DMS114 treated with DMSO at 0.1 percent for 48 hours (cell line): ENCODE data around the gene ATXN7L1.
"Not testable (repeated sequence)": the region's sequence is repeated elsewhere in the genome, so short reads cannot be mapped to it uniquely, and the experiment has no call there.

Experiments used
- DNase-seq: peaks from one replicate; lab custom pipeline; 2025; ENCODE audit not compliant: unreplicated experiment; lab: John Stamatoyannopoulos, UW

Gene ATXN7L1

DNA sequence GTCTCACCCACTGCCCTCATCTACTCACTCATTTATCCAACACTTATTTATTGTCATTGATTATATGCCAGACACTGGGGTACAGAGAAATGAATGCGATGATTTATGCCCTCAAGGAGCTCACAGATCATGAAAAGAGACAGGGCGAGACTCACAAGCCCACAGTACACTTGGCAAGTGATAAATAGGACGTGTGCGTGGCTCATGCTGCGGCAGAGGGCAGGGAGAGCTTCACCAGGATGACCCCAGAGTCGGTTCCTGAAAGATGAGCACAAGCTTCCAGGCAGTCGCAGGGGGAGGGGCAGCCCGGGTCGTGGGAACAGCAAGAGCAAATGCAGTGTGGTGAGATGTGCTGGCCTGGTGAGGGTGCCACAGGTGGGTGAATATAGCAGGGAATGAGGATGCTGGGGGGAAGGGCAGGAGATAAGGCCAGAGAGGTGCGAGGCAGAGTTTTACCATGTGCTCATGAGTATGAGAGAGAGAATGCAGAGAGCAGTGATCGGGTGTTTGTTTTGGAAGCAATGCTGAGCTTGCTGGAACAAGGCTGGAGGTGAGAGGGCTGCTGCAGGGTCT is 70.9 kb downstream of the ATXN7L1 start:
- no peak for DNase-seq

DNA sequence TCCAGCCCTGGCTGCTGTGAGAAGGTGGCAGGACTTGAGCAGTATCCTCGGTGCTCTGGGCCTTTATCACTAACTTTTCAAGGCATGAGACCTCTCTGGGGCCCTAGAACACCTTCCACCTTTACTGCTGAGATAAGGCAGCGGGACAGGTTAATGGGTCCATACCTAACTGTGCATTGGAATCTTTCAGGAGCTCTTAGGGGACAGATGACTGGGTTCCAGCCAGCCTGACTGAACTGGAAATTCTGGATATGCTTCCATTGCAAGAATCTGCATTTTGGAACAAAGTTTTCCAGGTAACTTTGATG is 73.0 kb downstream of the ATXN7L1 start:
- no peak for DNase-seq

DNA sequence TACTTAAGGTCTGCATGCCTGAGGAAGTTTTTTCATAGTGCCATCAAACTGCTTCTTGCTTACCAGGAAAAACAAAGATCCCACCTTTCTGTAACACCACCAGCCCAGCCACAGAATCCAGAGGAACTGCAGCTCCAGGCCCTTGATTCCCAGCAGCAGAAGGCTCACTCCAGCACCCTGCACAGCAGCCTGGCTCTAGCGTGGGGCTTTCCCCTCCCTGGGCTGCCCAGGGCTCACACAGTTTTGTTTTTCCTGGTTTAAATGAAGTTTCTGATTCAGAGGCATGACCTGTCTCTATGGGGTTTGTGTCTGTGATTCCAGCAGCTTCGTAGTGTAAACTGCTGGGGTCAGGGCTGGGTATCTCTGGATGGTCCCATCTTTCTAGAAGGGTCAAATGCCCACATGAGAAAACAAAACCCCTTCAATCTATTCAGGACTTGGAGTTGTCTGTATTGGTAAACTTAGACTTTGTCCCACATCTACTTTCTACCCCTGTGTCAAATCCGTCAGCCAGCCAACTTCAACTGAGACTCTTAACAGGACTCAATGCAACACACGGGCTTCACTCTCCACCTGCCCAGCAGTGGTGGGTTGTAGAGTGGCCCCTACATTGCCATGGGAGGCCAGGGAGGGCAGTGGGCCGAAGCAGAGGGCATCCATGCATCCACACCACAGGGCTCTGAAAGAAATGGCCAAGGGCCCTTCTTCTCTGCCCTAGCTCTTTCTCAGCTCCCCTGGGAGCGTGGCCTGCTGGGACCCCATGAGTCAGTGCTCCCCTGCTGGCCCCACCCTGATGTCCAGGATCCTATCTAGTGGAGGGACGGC is 73.6 kb downstream of the ATXN7L1 start:
- no peak for DNase-seq

DNA sequence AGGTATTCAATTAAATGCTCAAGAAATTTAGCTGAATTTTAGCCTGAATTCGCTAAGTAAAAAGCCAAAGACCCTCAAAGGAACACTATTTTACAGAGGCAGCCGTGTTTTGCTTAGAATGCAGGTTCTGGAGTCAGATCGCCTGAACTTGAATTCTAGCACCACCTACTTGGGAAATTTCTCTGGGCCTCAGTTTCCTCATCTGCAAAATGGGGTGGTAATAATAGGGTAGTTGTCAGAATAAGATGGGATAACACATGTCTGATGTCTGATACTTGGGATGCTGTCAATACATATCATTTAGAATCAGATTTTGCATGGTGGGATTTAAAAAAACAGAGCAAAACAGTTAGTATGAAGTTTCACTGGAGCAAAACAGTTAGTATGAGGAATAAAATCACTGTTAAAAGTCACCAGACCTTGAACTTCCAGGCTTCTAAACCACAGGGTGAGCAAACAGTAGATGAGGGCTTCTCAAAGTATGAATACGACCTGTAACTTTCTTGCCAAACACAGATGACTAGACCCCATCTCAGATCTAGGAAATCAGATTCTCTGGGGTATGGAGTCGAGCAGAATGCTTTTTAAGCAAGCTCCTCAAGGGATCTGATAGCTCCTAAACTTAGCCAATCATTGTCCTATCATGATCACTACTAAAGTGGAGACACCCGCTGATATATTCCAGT is 75.4 kb downstream of the ATXN7L1 start:
- DNase-seq, result no peak

DNA sequence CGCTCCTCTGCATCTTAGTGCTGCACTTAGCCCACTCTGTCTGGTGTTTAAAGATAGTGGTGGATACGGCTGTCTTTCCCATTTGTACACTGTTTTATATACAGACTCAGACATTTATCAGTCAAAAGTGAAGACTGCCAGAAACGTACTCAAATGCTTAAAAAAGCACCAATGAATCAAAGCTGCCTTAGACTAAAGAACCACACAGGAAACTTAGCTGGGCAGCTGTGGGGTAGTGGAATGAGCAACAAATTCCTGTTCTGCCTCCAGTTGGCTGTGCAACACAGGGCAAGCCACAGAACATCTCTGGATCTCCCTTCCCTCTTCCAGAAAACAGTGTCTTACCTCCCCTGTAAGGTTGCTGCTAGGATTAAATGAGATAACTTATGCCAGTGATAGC is 76.0 kb downstream of the ATXN7L1 start:
- DNase-seq, result no peak

DNA sequence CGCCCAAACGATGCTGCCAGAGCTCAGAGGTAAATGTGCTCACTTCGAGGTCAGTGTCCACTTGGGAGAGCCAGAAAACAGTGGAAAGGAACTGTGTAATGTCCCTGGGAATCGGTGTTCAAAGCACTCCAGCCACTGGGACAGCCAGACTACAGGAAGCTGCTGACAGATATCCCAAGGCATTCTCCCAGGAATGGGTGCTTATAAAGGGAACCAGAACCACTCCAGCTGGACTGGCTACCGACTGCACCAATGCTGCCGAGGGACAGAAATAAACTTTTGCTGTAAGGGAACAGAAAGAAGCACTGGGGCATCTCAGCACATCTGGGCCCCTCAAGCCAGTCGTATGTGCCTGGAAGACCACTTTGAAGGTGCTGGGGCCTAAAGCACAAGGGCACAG is 76.7 kb downstream of the ATXN7L1 start:
- DNase-seq, result no peak

DNA sequence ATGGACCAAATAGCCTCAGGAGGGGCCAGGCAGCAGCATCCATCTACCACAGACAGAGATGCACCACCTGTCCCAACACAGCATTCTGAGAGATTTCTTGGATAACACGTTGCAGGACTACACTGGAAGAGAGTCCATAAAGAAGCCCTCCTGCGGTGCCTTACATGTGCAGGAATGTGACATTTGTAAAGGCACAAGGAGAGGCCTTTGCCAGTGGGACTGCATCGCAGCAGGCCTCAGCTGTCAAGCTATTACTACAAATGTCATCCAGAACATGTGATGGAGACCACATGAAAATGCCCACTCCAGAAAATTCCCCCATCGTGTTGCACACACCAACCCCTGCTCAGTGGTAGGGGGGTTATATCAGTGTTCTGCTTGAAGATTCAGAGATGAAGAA is 77.4 kb downstream of the ATXN7L1 start:
- no peak for DNase-seq

DNA sequence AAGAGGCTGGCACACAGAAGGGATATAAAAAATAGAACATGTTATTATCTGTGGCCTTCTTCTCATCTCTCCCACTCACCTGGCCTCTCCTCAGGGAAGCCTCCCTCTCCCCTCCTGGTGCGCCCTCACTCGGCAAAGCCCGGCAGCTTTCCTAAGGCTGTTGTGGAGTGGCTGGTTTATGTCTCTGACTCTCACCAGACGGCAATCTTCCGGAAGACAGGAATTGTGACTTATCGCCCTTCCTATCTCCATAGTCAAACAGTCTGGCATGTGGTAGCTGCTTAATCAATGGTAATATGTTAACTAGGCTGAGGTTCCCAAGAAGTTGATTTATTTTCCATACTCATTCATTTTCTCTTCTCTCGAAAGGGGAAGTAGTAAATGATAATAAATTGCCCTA is 78.7 kb downstream of the ATXN7L1 start:
- no peak for DNase-seq

DNA sequence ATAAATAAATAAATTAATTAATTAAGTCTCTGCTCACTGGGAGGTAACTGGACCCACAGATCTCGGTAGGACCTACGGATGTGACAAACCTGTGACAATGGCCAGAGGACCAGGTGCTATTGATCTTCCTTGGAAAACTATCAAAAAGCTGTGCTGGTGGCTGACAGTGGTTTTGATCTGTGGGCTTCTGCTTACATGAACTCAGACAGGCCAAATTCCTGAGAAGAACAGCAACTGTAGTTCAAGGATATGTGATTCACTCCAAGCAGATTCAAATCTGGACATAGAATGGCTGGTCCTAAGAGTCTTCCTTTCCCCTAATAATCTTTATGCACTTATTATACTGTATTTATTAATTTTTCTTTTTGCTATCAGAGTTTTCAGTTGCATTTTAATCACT is 80.0 kb downstream of the ATXN7L1 start:
- DNase-seq, result no peak

DNA sequence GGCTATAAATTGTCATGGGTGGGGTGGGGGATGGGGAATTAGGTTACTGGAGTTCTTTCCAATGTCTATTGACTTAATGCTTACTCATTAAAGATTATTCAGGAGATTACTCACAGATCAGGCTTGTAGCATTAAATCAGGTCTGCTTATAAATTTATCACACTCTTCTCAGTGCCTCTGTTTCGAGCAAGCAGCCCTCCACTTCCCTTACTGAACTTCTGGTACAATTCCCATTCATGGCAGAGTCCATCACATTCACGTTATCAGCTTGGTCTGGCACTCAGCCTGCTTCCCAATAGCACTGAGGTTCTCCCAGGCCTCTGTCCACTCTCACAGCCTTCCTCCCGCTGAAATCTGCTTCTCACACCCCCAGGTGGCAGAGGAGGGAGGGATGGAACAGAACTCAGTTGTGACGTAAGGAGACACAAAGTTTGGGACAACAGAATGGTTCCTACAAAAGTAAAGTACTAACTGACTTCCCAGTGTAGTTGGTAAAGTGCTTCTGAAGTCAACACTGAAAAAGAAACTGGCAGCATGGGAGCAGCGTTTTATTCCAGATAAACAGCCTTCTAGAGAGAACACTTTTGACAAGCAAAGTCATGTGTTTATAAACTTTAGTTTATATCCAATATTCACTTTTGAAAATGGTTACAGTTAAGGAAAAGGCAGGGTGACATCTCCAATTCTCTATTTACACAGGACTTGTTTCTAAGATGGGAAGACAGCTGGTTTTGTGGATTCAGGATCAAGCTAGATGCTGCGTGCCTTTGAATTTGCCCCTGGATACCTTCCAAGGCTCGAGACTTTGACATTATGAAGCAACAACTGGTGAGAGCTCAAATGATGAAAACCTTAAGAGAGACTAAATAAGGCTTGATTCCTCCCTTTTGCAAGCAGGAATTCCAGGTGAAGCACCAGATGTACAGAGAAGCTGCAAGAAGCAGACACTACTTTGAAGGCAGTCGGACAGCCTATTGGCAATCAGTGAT is 81.4 kb downstream of the ATXN7L1 start:
- no peak for DNase-seq

DNA sequence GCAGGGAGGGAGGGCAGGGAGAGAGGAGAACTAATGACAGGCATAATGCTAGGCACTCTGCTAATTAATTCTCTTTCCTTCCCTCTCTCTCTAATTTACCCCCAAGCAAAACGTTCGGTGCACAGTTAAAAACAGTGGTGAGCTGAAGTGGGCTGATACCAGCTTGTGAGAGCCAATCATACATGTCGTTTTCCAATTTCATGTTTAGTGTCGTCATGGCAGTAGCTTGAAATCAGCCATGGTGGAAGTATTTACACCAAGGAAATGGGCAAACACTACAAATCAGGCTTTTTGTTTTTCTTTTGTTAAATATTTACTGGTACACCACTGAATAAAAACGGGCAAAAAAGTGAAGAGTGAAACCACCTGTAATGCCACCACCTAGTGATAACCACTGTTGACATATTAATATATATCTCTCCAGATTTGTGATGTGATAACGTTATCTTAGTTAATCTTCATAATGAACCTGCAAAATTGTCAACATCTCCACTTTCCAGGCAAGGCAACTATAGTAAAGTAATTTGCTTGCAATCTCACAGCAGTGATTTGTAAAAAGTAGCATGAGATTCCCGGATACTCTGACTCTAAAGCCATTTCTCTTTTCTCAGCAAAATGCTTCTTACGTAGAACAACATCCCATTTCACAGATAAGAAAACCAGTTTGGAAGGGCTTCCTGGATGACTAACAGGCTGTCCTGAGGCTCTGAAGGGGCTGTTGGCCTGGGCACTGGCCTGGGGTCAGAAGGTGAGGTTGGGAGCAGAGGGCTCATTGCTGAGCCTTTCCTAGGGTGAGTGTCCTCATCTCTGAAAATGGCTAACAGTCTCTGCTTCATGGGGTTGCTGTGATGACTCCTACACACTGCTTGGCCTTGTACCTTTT is 83.7 kb downstream of the ATXN7L1 start:
- no peak for DNase-seq

DNA sequence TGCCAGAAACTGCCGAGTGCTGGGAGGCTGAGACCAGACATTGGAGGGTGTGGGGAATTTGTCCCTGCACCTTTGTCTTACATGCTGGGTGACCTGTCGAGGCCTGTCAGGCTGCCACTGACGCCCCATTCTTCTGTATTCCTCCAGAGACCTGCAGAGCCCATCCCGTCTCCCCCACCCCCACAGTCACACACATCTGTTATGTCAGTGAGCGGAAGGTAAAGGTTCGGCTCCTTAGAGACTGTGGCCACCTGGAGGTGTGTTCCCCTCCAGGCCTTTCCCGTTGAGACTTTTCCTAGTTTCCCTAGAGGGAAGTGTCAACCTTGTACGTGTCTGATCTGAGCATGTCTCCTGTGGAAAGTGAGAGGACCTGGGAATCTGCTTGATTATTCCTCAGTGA is 84.5 kb downstream of the ATXN7L1 start:
- no peak for DNase-seq

DNA sequence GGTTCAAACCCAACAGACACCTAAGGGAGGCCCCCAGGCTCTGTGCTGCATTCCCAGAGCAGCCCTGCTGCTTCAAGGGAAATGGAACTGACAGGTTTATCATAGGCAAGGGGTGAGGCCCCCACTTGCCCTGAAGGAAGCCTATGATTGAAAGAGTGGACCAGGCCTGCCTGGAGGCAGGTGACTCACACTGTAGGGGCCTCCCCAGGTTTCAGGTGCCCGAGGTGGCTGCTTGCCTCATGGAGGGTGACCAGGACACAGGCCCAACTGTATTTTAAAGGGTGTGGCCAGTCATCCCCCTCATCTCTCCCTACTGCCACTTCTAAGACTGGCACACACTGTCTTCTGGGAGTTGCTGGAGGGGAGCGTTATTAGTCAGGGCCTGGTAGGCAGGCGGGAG is 85.4 kb downstream of the ATXN7L1 start:
- DNase-seq, result no peak

DNA sequence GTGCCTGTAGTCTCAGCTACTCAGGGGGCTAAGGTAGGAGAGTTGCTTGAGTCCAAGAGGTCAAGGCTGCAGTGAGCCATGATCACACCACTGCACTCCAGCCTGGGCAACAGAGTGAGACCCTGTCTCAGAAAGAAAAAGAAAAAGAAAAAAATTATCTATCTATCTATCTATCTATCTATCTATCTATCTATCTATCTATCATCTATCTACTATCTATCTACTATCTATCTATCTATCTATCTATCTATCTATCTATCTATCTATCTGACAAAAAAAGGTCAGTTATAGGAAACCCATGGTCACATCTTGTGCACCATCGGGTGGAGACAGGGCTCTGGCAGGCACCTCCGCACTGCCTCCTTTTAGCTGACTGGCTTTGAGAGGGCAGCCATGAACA is 85.9 kb downstream of the ATXN7L1 start:
- DNase-seq, result not testable (repeated sequence)

DNA sequence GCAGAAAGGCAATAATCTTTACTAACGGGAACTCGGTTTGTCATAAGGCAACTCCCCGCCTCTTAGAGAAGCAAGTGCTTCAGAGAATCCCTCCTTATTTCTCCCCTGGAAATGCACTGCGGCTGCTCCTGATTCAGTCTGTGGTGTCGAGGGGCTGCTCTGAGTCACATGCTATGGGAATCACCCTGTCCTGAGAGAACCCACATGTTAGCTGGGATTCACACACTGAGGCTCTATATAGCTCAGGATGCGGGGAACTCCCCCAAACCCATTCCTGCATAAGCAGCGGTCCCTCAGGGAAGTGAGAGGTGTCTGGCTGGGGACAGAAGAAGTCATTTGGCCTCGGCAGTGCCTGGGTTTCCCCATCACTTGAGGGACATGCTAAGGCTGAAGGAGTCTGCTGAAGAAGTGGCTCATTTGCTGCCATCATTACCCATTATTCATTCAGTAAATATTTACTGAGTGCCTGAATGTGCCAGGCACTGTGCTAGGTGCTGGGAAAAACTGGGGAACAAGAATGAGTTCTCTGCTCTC is 87.5 kb downstream of the ATXN7L1 start:
- DNase-seq, result no peak

DNA sequence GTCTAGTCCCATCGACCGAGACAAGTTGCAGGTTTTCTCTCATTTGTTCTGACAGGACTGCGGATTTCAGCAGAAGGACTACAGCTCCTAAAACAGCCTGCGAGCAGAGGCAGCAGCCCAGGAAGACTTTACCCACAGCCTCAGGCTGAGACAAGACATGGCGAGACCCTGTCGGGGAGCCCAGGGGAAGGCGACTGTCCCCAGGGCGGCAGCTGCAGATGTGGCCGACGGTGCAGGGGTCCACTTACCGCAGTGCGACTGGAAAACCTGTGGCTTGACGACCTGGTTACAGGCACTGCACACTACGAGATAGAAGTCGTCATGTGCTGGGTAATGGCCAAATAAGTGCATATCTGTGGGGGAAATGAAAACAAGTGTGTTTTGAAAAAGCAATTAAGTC is 88.0 kb downstream of the ATXN7L1 start:
- no peak for DNase-seq

DNA sequence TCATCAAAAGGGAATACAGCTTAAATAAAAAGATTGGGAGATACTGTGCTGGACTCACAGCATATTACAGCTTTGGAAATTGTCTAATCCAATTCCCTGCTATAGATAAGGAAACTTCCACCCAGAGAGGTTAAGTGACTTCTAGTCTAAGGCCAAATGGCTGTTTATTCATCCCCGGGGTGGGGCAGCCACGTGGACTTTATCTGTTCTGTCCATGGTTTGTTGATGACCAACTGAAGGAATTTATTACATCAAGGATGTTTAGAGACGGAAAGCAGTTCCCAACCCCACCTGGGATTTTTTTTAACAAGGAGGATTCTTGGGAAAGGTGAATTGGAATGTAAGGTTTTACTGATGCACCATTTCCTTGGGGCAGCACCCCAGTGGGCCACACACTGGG is 88.6 kb downstream of the ATXN7L1 start:
- no peak for DNase-seq

DNA sequence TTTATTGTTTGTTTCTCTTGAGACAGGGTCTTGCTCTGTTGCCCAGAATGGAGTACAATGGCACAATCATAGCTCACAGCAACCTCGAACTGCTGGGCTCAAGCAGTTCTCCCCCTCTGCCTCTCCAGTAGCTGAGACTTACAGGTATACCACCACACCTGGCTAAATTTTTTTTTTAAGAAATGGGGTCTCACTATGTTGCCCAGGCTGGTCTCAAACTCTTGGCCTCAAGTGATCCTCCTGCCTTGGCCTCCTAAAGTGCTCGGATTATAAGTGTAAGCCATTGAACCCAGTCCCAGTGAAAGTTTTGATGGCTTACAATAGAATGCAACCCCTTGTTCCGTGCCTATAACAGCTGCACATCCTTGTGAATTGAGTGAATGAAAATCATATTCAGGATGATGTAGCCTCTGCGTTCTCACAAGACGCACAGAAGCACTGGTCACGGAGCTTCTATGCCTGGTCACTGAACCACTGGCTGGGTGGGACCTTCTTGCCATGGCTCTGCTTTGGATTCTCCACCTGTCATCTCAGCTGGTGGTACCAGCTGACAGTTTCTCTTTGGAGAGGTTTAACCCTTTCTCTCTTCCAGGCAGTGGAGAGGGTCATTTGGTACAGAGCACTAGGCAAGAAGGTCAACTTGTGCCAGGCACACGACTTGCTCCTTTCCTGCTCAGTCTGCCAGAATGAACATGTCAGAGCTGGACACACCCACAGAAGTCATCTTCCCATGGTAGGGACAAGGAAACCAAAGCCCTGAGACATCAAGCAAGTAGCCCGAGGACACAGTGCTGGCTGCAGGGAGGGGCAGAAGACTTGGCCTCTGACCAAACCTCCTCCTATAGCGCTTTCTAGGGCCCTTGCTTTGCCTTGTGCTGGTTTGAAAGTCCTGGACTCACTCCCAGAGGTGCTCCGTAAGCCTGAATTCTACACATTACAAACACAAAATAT is 89.6 kb downstream of the ATXN7L1 start:
- DNase-seq, result no peak
